ENCODE measurements around the gene C2CD3. TPM values are rescaled to one million over a fixed set of nuclear protein-coding genes. Genes with fewer than 3 reads are reported as not detected.

C2CD3 gene
- total RNA-seq, 1 experiment from 2014 or later = 61.9 TPM

GRCh38 chr11:74010306-74011300, 160.2 kb downstream of the C2CD3 start:
- in situ Hi-C loops (cut with HindIII; ENCODE audit: low sequenced_read_pairs) = no loop called here
- DNase-seq (ENCODE audit: low spot score) = no peak

DNA sequence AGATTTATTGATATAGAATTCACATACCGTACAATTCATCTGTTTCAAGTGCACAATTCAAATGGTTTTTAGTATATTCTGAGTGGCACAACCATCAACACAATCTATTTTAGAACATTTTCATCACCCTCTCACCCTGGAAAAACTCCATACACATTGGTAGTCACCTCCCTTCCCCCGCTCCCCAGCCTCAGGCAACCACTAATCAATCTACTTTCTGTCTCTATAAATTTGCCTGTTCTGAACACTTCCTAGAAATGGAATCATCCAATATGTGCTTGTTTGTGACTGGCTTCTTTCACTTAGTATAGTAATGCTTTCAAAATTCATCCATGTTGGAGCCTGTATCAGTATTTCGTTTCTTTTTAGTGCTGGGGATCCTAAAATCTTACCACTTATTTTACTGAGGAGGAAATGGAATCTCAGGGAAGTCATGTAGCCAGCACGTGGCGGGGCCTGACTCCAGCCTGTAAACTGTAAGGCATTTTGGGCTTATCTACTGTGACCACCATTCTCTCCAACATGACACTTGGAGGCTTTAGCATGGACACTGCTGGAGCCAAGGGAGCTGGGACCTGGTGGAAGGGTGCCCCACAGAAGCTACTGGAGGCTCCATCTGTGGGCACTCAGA, 161.0 kb downstream of the C2CD3 start:
- in situ Hi-C loops (cut with HindIII; ENCODE audit: low sequenced_read_pairs) = no loop called here
- no peak for DNase-seq (ENCODE audit: low spot score)

- in situ Hi-C loops (cut with HindIII; ENCODE audit: low sequenced_read_pairs) = no loop called here
- DNase-seq (ENCODE audit: low spot score) = no peak
Observed at GRCh38 chr11:74009230-74009547, 161.6 kb downstream of the C2CD3 start.

GRCh38 chr11:74008373-74009229, 162.2 kb downstream of the C2CD3 start, which contains the start of gene UCP3:
Gene UCP3 (minus strand): TSS chr11:74009085. CDS start chr11:74007042, 2,043 bp downstream.
- in situ Hi-C loops (cut with HindIII; ENCODE audit: low sequenced_read_pairs) = no loop called here
- no peak for DNase-seq (ENCODE audit: low spot score)

- in situ Hi-C loops (cut with HindIII; ENCODE audit: low sequenced_read_pairs) = no loop called here
- no peak for DNase-seq (ENCODE audit: low spot score)
Observed at GRCh38 chr11:74007691-74008372, 163.0 kb downstream of the C2CD3 start.

DNA sequence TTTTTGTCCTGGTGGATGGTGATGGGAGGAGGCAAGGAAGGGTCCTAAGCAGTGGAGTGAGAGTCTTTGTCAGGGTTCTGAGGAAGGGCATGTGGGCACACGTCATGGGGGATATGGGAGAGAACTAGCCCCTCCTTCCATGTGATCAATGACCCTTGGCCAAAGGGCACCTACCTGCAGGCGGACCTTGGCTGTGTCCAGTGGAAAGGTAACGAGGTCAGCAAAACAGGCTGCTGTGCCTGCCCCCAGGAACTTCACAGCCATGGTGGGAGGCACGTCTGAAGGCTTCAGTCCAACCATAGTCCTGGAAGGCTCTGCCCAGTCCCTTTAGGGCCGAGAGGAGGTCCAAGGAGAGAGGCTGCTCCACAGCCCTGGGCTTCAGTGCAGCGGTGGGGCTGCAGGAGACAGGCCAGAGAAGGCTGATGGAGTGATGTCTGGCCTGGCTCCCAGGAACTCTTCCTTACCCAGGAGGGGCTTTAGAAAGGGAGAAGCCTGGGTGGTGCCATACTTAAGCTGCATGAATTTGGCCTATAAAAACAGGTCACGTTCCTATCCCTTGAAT, 164.0 kb downstream of the C2CD3 start:
- in situ Hi-C loops (cut with HindIII; ENCODE audit: low sequenced_read_pairs) = no loop called here
- DNase-seq (ENCODE audit: low spot score) = no peak

DNA sequence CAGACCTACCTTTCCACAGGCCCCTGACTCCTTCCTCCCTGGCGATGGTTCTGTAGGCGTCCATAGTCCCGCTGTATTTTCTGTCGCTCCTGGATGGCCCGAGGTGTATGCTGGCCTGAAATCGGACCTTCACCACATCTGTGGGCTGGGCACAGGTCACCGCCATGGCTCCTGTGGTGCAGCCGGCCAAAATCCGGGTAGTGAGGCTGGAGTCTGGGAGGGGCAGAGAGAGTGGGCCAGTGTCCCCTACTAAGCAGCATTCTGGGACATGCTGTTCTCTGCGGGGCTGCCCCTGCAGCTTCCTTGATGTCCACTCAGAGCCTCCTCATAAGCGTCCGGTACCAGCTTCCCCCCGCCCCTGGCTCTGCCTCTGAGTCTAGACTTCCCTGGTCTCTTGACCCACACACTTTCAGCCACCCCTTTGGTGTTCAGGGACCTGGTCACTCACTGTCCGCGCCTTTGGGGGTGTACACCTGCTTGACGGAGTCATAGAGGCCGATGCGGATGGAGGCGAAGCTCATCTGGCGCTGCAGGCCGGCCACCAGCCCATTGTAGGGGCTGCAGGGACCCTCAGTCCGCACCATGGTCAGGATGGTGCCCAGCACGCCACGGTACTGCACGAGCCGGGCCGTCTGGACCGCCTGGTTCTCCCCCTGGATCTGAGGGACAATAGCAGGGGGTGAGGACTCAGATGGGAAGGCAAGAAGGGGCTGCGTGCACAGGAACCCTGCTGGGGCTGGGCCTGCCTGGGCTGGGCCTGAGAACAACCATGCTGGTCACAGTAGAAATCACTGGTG, 164.9 kb downstream of the C2CD3 start:
- no peak for DNase-seq (ENCODE audit: low spot score)
- in situ Hi-C loops (cut with HindIII; ENCODE audit: low sequenced_read_pairs) = no loop called here

- no peak for DNase-seq (ENCODE audit: low spot score)
- in situ Hi-C loops (cut with HindIII; ENCODE audit: low sequenced_read_pairs) = no loop called here
Observed at GRCh38 chr11:74004759-74005615, 165.8 kb downstream of the C2CD3 start.

DNA sequence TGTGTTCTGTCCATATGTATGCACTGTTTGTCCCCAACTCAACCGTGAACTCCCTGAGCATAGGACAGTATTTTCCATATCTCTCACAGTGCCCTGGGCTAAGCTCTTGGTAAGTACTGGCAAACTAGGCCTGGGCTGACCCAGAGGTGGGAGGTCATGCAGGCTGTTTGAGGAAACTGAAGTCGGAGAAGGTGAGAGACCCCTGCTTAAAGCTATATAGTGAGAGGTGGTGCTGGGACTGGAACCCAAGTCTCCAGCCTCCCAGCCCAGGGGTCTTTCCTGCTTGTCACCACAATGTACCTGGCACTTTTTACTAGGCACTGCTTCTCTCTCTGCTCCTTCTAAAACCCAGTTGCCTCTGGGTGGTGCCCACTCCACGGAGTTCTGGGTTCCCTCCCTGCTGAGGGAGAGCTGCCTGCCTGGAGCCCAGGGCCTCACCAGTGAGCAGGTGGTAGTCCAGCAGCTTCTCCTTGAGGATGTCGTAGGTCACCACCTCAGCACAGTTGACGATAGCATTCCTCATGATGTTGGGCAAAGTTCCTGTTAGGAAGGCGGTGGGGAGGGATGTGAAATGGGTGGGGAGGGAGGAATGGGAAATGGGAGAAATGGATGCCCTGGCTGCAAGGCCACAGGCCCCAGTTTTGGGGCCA, 166.6 kb downstream of the C2CD3 start:
- no peak for DNase-seq (ENCODE audit: low spot score)
- in situ Hi-C loops (cut with HindIII; ENCODE audit: low sequenced_read_pairs) = no loop called here

DNA sequence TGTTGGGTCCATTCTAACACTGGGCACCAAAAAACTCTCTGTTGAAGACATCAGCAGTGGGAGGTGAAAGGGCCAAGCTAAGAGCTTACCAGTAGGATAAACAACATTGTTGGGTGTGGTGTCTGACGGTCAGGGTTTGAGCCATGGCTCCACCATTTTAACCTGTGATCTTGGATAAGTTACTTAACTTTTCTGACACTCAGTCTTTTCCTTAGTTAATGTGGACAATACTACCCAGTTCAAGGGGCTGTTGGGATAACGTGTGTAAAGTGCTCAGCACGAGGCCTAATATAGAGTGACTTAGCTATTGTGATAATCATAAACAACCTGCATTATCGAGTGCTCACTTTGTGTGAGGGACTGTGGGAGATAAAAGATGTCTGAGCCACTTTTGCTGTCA, 168.0 kb downstream of the C2CD3 start:
- in situ Hi-C loops (cut with HindIII; ENCODE audit: low sequenced_read_pairs) = no loop called here

GRCh38 chr11:74001822-74002286, 168.9 kb downstream of the C2CD3 start:
- in situ Hi-C loops (cut with HindIII; ENCODE audit: low sequenced_read_pairs) = no loop called here
- DNase-seq (ENCODE audit: low spot score) = no peak

More for the DNA sequence above, 168.0 kb downstream of the C2CD3 start:
- DNase-seq (ENCODE audit: low spot score) = no peak

- in situ Hi-C loops (cut with HindIII; ENCODE audit: low sequenced_read_pairs) = no loop called here
- DNase-seq (ENCODE audit: low spot score) = no peak
Observed at GRCh38 chr11:74000307-74001133, 170.3 kb downstream of the C2CD3 start.

GRCh38 chr11:73999581-74000306, 171.1 kb downstream of the C2CD3 start:
- DNase-seq (ENCODE audit: low spot score) = no peak
- in situ Hi-C loops (cut with HindIII; ENCODE audit: low sequenced_read_pairs) = no loop called here

DNA sequence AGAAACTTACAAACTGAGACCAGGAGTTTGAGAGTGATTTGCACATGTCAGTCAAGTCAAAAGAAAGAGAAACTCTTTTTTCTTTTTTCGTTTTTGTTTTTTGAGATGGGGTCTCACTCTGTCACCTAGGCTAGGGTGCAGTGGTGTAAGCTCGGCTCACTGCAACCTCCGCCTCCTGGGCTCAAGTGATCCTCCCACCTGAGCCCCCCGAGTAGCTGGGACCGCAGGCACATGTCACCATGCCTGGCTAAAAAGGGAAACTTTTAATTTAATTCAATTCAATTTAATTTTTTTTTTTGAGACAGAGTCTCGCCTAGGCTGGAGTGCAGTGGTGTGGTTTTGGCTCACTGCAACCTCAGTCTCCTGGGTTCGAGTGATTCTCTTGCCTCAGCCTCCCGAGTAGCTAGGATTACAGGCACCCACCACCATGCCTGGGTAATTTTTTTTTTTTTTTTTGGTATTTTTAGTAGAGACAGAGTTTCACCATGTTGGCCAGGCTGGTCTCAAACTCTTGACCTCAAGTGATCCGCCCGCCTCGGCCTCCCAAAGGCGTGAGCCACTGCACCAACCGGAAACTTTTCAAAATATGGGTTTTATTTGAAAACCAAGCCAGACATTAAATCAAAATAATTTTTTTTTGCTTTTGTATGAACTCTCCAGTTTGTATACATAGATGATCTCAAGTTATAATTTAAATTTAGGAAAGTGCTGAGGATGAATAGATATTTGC, 171.8 kb downstream of the C2CD3 start:
- no peak for DNase-seq (ENCODE audit: low spot score)
- in situ Hi-C loops (cut with HindIII; ENCODE audit: low sequenced_read_pairs) = no loop called here
